ENCODE measurements around the gene SARM1.

SARM1 gene

GRCh38 chr17:28367641-28368305 is 3.7 kb upstream of the SARM1 start:
- in situ Hi-C loops (cut with MboI; ENCODE audit: low sequenced_read_pairs): no loop called here

GRCh38 chr17:28368306-28368831 is 3.1 kb upstream of the SARM1 start:
- in situ Hi-C loops (cut with MboI; ENCODE audit: low sequenced_read_pairs): no loop called here

DNA sequence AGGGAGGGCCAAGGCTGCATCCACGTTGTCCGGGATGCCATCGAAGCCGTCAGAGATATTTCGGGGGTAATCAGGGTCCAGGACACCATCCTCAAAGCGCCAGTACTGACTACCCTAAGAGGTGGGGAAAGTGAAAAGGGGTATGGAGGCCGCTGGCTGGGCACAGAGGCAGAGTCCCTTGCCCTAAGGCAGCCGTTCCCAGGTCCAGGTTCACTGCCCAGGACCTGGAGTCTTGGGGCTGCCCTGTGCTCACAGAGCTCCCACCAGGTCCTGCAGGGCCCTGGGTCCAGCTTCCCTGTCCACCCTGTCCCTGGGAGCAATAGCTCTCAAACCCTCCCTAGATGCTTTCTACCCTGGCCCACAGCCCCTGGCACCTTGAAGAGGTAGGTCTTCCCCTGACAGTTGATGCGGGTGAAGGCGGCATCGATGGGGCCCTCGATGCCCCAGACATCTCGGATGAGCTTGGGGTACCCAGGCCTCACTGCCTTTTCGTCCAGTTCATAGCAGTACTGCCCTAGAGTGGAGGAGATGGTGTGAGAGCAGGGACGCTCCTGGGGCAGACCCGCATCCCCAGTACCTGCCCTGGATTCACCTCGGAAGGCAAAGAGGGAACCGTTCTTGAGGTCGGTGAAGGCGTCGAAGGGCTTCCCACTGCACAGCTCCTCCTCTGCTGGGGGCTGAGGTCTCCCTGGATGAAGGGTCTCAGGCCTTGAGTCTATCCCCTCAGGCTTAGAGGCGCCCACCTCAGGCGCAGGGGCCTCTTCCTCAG is 2.4 kb upstream of the SARM1 start:
- in situ Hi-C loops (cut with MboI; ENCODE audit: low sequenced_read_pairs): no loop called here

- in situ Hi-C loops (cut with MboI; ENCODE audit: low sequenced_read_pairs): no loop called here
Observed at GRCh38 chr17:28369684-28370034, 1.8 kb upstream of the SARM1 start.

GRCh38 chr17:28370035-28370743 is 1.3 kb upstream of the SARM1 start, which contains the start of gene VTN:
Gene VTN (minus strand): TSS chr17:28370307. CDS start chr17:28370203, 104 bp downstream.
- in situ Hi-C loops (cut with MboI; ENCODE audit: low sequenced_read_pairs): no loop called here

DNA sequence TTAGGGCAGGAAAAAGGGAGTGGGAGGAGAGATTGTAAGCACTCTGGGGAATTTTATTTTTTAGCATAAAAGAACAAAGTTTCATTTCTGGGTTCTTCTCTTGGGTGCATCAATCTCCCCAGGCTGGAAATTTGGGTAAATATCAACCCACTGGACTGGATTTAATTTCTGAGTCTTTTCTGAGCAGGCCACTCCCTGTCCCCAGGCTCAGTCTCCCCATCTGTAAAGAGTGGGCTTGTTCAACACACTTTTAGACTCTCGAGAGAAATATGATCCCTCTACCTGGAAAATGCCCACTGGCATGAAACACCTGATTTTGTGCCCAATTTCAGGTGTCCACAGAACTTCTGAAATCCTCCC is 770 bp upstream of the SARM1 start:
- in situ Hi-C loops (cut with MboI; ENCODE audit: low sequenced_read_pairs): no loop called here

- in situ Hi-C loops (cut with MboI; ENCODE audit: low sequenced_read_pairs): no loop called here
Observed at GRCh38 chr17:28372203-28372944, 880 bp downstream of the SARM1 start.

- in situ Hi-C loops (cut with MboI; ENCODE audit: low sequenced_read_pairs): no loop called here
Observed at GRCh38 chr17:28372945-28373274, 1.4 kb downstream of the SARM1 start.

DNA sequence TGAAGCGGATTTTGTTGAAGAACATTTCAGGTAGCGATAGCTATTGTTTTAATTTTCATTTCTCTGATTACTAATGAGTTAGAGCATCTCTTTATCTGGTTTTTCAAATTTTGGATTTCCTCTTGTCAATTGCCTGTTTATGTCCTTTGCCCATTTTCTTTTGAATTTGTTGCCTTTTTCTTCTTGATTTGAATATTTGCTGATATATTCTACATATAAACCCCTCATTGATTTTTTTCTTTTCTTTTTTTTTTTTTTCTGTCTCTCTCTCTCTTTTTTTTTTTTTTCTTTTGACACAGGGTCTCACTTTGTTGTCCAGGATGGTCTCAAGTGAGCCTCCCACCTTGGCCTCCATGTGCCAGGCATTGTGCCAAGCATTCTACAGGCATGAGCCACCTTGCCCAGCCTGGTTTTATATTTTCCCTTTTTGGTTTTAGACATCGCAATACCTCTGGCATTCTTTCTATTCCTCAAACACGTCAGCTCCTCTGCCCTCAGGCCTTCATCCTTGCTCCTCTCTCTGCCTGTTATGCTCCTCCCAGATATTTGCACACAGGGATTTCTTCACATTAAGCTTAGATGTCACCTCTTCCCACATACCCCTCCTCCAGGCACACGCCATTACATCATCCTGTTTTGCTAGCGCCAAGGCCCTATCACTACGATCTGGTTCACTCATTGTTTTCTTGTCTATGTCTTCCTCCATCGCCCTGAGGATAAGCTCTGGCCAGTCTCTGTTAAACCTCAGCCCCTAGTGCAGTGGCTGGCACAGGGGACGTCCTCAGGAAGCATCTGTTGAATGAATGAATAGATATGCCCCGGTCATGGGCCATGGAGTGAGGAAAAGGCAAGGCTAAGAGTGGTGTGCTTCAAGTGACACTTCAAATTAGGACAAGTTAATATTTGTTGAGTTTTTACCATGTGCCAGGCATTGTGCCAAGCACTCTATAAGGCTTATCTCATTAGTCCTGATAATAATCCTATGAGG is 8.6 kb downstream of the SARM1 start:
- in situ Hi-C loops (cut with MboI; ENCODE audit: low sequenced_read_pairs): no loop called here

DNA sequence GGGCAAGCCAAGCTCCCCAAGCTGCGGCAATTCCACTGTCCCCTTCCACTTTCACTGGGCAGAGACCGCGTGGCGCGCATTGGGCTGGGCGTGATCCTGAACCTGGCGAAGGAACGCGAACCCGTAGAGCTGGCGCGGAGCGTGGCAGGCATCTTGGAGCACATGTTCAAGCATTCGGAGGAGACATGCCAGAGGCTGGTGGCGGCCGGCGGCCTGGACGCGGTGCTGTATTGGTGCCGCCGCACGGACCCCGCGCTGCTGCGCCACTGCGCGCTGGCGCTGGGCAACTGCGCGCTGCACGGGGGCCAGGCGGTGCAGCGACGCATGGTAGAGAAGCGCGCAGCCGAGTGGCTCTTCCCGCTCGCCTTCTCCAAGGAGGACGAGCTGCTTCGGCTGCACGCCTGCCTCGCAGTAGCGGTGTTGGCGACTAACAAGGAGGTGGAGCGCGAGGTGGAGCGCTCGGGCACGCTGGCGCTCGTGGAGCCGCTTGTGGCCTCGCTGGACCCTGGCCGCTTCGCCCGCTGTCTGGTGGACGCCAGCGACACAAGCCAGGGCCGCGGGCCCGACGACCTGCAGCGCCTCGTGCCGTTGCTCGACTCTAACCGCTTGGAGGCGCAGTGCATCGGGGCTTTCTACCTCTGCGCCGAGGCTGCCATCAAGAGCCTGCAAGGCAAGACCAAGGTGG is 9.8 kb downstream of the SARM1 start:
- in situ Hi-C loops (cut with MboI; ENCODE audit: low sequenced_read_pairs): no loop called here

- in situ Hi-C loops (cut with MboI; ENCODE audit: low sequenced_read_pairs): no loop called here
Observed at GRCh38 chr17:28384281-28385036, 13.0 kb downstream of the SARM1 start.

DNA sequence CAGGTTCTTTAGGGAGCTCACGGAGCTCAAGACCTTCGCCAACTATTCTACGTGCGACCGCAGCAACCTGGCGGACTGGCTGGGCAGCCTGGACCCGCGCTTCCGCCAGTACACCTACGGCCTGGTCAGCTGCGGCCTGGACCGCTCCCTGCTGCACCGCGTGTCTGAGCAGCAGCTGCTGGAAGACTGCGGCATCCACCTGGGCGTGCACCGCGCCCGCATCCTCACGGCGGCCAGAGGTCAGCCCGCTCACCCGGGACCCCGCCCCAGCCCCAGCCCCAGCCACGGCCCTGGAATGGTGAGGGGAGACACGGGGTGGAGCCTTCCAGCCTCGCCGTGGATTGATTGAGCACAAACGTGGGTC is 13.5 kb downstream of the SARM1 start:
- in situ Hi-C loops (cut with MboI; ENCODE audit: low sequenced_read_pairs): no loop called here

DNA sequence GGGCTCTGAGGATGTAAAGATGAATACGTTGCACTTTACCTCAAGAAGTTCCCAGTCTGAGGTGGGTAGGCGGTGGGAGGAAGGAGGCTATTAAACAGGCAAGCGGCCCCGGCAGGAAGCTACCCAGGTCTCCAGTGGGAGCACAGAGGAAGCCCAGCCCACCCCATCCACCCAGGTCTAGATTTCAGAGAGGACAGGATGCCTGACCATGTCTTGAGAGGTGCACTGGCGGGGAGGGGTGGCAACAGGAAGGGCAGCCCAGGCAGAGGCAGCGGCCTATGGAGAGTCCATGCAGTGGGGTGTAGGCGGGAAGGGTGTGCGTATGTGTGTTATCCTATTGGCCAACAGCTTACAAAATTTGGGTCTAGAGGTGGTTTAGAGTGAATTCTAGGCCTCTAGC is 13.9 kb downstream of the SARM1 start:
- in situ Hi-C loops (cut with MboI; ENCODE audit: low sequenced_read_pairs): no loop called here

DNA sequence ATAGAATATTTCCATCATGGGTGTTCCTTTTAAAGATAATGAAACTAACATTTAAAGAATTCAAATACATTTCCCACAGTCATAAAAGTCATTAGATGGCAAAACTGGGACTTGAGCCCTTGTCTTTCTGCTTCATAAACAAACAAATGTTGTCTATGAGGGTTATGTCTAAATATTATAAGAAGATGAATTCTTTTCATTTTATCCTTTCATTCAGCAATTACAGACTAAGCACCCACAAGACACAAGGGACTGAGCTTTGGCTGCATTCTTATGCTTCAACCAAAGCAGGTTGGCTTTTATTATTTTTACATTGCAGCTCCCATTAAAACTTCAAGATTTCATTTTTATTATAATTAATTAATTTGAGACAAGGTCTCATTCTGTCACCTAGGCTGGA is 14.9 kb downstream of the SARM1 start:
- in situ Hi-C loops (cut with MboI; ENCODE audit: low sequenced_read_pairs): no loop called here

DNA sequence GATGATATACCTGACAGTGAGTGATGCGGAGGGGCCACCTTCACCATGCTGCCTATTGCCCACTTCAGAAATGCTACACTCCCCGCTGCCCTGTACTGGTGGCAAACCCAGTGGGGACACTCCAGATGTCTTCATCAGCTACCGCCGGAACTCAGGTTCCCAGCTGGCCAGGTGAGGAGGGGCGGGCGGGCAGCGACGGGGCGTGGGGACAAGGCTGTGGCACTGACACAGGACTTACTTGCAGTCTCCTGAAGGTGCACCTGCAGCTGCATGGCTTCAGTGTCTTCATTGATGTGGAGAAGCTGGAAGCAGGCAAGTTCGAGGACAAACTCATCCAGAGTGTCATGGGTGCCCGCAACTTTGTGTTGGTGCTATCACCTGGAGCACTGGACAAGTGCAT is 16.6 kb downstream of the SARM1 start:
- in situ Hi-C loops (cut with MboI; ENCODE audit: low sequenced_read_pairs): no loop called here

- in situ Hi-C loops (cut with MboI; ENCODE audit: low sequenced_read_pairs): no loop called here
Observed at GRCh38 chr17:28390141-28390540, 18.6 kb downstream of the SARM1 start.

DNA sequence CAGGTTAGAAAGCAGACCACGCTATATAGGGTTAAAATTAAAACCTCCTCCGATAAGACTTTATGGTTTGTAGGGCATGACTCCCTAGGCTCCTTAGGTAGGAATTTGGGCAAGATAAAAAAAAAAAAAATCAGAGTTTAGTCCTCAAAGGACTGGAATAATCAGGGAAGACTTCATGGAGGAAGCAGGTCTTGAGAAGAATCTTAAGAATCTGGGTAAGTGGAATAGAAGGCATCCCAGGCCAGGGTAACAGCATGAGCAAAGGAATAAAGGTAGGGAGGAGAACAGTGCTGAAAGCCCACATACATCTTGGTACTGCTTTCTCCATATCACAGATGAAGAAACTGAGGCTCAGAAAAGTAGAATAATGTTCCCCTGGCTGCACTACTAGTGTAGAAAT is 19.1 kb downstream of the SARM1 start:
- in situ Hi-C loops (cut with MboI; ENCODE audit: low sequenced_read_pairs): no loop called here

GRCh38 chr17:28390984-28391383 is 19.5 kb downstream of the SARM1 start:
- in situ Hi-C loops (cut with MboI; ENCODE audit: low sequenced_read_pairs): no loop called here

DNA sequence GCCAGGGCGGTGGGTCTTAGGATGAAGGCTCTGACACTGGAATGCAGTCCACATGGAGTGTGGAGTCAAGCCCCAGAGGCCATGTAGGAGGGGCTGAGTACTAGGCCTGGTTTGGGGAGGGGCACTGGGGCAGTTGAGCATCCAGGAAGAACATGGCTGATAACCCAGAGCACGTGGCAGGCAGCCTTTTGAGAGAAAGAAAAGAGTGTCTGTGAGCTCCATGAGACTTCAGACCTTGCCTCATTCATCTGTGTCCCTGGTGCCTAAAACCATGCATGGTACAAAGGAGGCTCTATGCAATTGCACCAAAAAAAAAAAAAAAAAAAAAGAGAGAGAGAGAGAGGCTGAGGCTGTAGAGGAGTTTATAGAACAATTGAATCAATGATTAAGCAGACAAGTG is 19.9 kb downstream of the SARM1 start:
- in situ Hi-C loops (cut with MboI; ENCODE audit: low sequenced_read_pairs): no loop called here
